Measurements from ENCODE around the gene DPF3.

GRCh38 chr14:72616294-72616693, 277.6 kb downstream of the DPF3 start:
- TF ChIP-seq CTCF (IDR thresholded peaks at IDR 0.05) (no peak), POLR2A (IDR thresholded peaks at IDR 0.05) (no peak), EP300 (IDR thresholded peaks at IDR 0.05) (no peak)

Measured in suprapubic skin (tissue), 3 donors.